PC-3 (cell line): ENCODE measurements around the gene LRRTM2. TPM values are rescaled to one million over a fixed set of nuclear protein-coding genes. Genes with fewer than 3 reads are reported as not detected.

Experiments
- ATAC-seq: fragments of 200-7000 bp; cut with Tn5 transposase; 2 replicates; pipeline ENCODE4 v1.9.1; 2020; ENCODE audit warnings: mild to moderate bottlenecking, moderate library complexity
- BruUV-seq: library from RNA; stranded (reverse); fragments of 400-500 nt; replicated peaks from 2 replicates; lab custom pipeline; 2021; lab: Mats Ljungman, UMichigan
- CTCF ChIA-PET: fragments of 300-600 bp; sonication (Branson Sonifier 250); formaldehyde crosslinking; loops from one replicate; lab custom pipeline; 2022; ENCODE audit warnings: antibody characterized with exemption; lab: Charles Lee
- POLR2A ChIA-PET: fragments of 300-600 bp; sonication (Branson Sonifier 250); formaldehyde crosslinking; loops from one replicate; lab custom pipeline; 2022; ENCODE audit warnings: antibody characterized with exemption; ENCODE audit not compliant: unreplicated experiment; lab: Charles Lee
- DNase-seq: peaks from one replicate; pipeline ENCODE4 v3.0.0-alpha.2; 2015
- H2AFZ ChIP-seq: fragments of 300-600 bp; sonication (generic); 2 replicates; pipeline ENCODE4 v1.6.0; 2016; ENCODE audit warnings: antibody characterized with exemption, low read length
- H3F3A ChIP-seq: fragments of 300-600 bp; sonication (generic); one replicate; pipeline ENCODE4 v1.6.0; 2017; ENCODE audit warnings: antibody characterized with exemption, low read length, control low read depth, mild to moderate bottlenecking; ENCODE audit not compliant: unreplicated experiment
- H3K27ac ChIP-seq: fragments of 300-600 bp; sonication (generic); 2 replicates; pipeline ENCODE4 v1.5.1; 2016; ENCODE audit warnings: mild to moderate bottlenecking, low read length
- H3K27me3 ChIP-seq: fragments of 300-600 bp; sonication (generic); 2 replicates; pipeline ENCODE4 v1.6.1; 2016; ENCODE audit warnings: low read length, mixed read lengths
- H3K36me3 ChIP-seq: fragments of 300-600 bp; sonication (generic); 2 replicates; pipeline ENCODE4 v1.6.1; 2016; ENCODE audit warnings: low read depth, mixed run types, low read length, mixed read lengths
- H3K4me1 ChIP-seq: fragments of 300-600 bp; sonication (generic); 2 replicates; pipeline ENCODE4 v1.5.1; 2016; ENCODE audit warnings: low read length; ENCODE audit not compliant: insufficient read depth
- H3K4me2 ChIP-seq: fragments of 300-600 bp; sonication (generic); 2 replicates; pipeline ENCODE4 v1.6.0; 2016; ENCODE audit warnings: low read length
- H3K4me3 ChIP-seq: fragments of 300-600 bp; sonication (generic); 2 replicates; pipeline ENCODE4 v1.5.1; 2016; ENCODE audit warnings: mild to moderate bottlenecking, low read length, mixed read lengths
- H3K79me2 ChIP-seq: fragments of 300-600 bp; sonication (generic); 2 replicates; pipeline ENCODE4 v1.6.1; 2017; ENCODE audit warnings: low read length, mixed read lengths
- H3K9ac ChIP-seq: fragments of 300-600 bp; sonication (generic); 2 replicates; pipeline ENCODE4 v1.6.0; 2016; ENCODE audit warnings: mild to moderate bottlenecking, low read length
- H3K9me2 ChIP-seq: fragments of 300-600 bp; sonication (generic); replicated peaks from 2 replicates; pipeline ENCODE4 v1.6.1; 2016; ENCODE audit warnings: mixed run types, low read length, mixed read lengths
- H3K9me3 ChIP-seq: fragments of 300-600 bp; sonication (generic); 2 replicates; pipeline ENCODE4 v1.6.1; 2016; ENCODE audit warnings: low read length, mixed read lengths
- H4K20me1 ChIP-seq: fragments of 300-600 bp; sonication (generic); 2 replicates; pipeline ENCODE4 v1.6.1; 2016; ENCODE audit warnings: low read length, mixed read lengths
- EZH2 ChIP-seq: fragments of 300-600 bp; sonication (generic); IDR thresholded peaks from one replicate; pipeline ENCODE4 v1.6.1; 2017; ENCODE audit warnings: antibody characterized with exemption, mild to moderate bottlenecking, low read length; ENCODE audit not compliant: unreplicated experiment
- EZH2phosphoT487 ChIP-seq: fragments of 300-600 bp; sonication (generic); IDR thresholded peaks from 2 replicates; pipeline ENCODE4 v1.6.1; 2018; ENCODE audit warnings: mild to moderate bottlenecking, antibody characterized with exemption, low read length, borderline replicate concordance
- intact Hi-C: fragments of 100-400 bp; cut with micrococcal nuclease; formaldehyde crosslinking; loops from 2 replicates; pipeline ENCODE4 v1.9.0; 2023
- total RNA-seq: library from RNA; depleted of rRNA; stranded (reverse); fragments of >200 nt; gene quantifications from 2 replicates; pipeline ENCODE4 v1.2.3, GENCODE V29; 2014
- TF ChIP-seq, protein P1 (sequence below): fragments of 300-600 bp; sonication (generic); conservative IDR thresholded peaks from 2 replicates; pipeline ENCODE4 v1.5.1; 2017; ENCODE audit warnings: antibody characterized with exemption, low read depth, mild to moderate bottlenecking, low read length

LRRTM2 gene
- total RNA-seq, 1 experiment from 2014 or later = not detected

- Histone ChIP-seq H2AFZ (no peak overlapping the region), H3K27me3 (no peaks in the 10 kb centered on the region), H3K4me3 (no peak overlapping the region), H3K4me1 (no peaks in the 10 kb centered on the region), H3K9me3 (no peaks in the 10 kb centered on the region), H3K4me2 (no peak overlapping the region), H3K9me2 (no peaks in the 10 kb centered on the region), H4K20me1 (no peaks in the 10 kb centered on the region), H3K36me3 (no peaks in the 10 kb centered on the region), H3K79me2 (no peaks in the 10 kb centered on the region), H3F3A (no peaks in the 10 kb centered on the region), H3K9ac (no peak overlapping the region), H3K27ac (no peak overlapping the region)
- TF ChIP-seq, protein P1, sequence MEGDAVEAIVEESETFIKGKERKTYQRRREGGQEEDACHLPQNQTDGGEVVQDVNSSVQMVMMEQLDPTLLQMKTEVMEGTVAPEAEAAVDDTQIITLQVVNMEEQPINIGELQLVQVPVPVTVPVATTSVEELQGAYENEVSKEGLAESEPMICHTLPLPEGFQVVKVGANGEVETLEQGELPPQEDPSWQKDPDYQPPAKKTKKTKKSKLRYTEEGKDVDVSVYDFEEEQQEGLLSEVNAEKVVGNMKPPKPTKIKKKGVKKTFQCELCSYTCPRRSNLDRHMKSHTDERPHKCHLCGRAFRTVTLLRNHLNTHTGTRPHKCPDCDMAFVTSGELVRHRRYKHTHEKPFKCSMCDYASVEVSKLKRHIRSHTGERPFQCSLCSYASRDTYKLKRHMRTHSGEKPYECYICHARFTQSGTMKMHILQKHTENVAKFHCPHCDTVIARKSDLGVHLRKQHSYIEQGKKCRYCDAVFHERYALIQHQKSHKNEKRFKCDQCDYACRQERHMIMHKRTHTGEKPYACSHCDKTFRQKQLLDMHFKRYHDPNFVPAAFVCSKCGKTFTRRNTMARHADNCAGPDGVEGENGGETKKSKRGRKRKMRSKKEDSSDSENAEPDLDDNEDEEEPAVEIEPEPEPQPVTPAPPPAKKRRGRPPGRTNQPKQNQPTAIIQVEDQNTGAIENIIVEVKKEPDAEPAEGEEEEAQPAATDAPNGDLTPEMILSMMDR = no peak
- TF ChIP-seq EZH2phosphoT487 = no peak
- TF ChIP-seq EZH2 = no peak
- ChIA-PET CTCF (no interaction called here), POLR2A (no interaction called here)
- DNase-seq (no peak), ATAC-seq (no peak)
- intact Hi-C loops = no loop called here
- BruUV-seq = no TSS peak
Measured at GRCh38 chr5:138824924-138825863, 49.9 kb downstream of the LRRTM2 start.

DNA sequence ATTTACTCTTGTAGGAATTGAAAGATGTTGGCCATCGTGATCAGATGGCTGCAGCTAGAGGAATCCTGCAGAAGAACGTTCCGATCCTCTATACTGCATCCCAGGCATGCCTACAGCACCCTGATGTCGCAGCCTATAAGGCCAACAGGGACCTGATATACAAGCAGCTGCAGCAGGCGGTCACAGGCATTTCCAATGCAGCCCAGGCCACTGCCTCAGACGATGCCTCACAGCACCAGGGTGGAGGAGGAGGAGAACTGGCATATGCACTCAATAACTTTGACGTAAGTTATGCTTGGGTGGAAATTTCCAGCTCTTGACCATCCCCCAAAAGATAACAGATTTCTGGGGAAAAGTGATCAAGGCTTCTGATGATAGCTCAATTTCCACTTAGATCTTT lies 50.6 kb downstream of the LRRTM2 start:
- Histone ChIP-seq H3K79me2 (no peaks in the 10 kb centered on the region), H3K9ac (no peak overlapping the region), H3K36me3 (no peaks in the 10 kb centered on the region), H3F3A (no peaks in the 10 kb centered on the region), H3K4me1 (no peaks in the 10 kb centered on the region), H3K27me3 (no peaks in the 10 kb centered on the region), H3K9me2 (no peaks in the 10 kb centered on the region), H2AFZ (no peak overlapping the region), H3K9me3 (no peaks in the 10 kb centered on the region), H3K27ac (no peak overlapping the region), H3K4me2 (no peak overlapping the region), H4K20me1 (no peaks in the 10 kb centered on the region), H3K4me3 (no peak overlapping the region)
- DNase-seq (no peak), ATAC-seq (no peak)
- intact Hi-C loops = no loop called here
- ChIA-PET POLR2A (no interaction called here), CTCF (no interaction called here)
- no TSS peak for BruUV-seq
- TF ChIP-seq EZH2 = no peak
- TF ChIP-seq, protein P1 = no peak
- no peak for TF ChIP-seq EZH2phosphoT487

- ChIA-PET CTCF (no interaction called here), POLR2A (no interaction called here)
- Histone ChIP-seq H3K4me2 (no peak overlapping the region), H3K36me3 (no peaks in the 10 kb centered on the region), H3K27me3 (no peaks in the 10 kb centered on the region), H3K9ac (no peak overlapping the region), H2AFZ (no peak overlapping the region), H3K27ac (no peak overlapping the region), H3K79me2 (no peaks in the 10 kb centered on the region), H3K4me3 (no peak overlapping the region), H3F3A (no peaks in the 10 kb centered on the region), H4K20me1 (no peaks in the 10 kb centered on the region), H3K9me3 (no peaks in the 10 kb centered on the region), H3K9me2 (no peaks in the 10 kb centered on the region), H3K4me1 (no peaks in the 10 kb centered on the region)
- no peak for TF ChIP-seq EZH2phosphoT487
- TF ChIP-seq, protein P1 = no peak
- TF ChIP-seq EZH2 = no peak
- BruUV-seq = no TSS peak
- intact Hi-C loops = no loop called here
- ATAC-seq (no peak), DNase-seq (no peak)
Measured at GRCh38 chr5:138820695-138821094, 54.4 kb downstream of the LRRTM2 start.
